HepG2 (cell line): ENCODE results near the gene KAZN. TPM values are rescaled to one million over a fixed set of nuclear protein-coding genes. Genes with fewer than 3 reads are reported as not detected.

Experiments
- ATAC-seq: fragments of 200-7000 bp; cut with Tn5 transposase; 3 replicates; pipeline ENCODE4 v1.9.1; 2020; ENCODE audit warnings: mild to moderate bottlenecking, moderate library complexity
- BruUV-seq: library from RNA; stranded (reverse); fragments of 400-500 nt; replicated peaks from 2 replicates; lab custom pipeline; 2021; lab: Mats Ljungman, UMichigan
- CTCF ChIA-PET: fragments of 300-600 bp; formaldehyde crosslinking; extraction: SDS; loops from one replicate; lab custom pipeline; 2021; ENCODE audit warnings: low total read pairs, inconsistent platforms, low intra/inter-chr PET ratio; lab: Yijun Ruan, JAX
- POLR2A ChIA-PET: fragments of 350-600 bp; sonication (Branson Sonifier 250); formaldehyde crosslinking; loops from one replicate; lab custom pipeline; 2020; ENCODE audit warnings: antibody characterized with exemption, inconsistent platforms; lab: Yijun Ruan, JAX
- DNase-seq: peaks from one replicate; pipeline ENCODE4 v3.0.0-alpha.2; 2015; ENCODE audit warnings: low spot score
- FAIRE-seq: peaks from 3 replicates; lab custom pipeline; 2011; peaks lifted over from hg19 to GRCh38; lab: Jason Lieb, UNC
- H2AFZ ChIP-seq: one replicate; pipeline ENCODE4 v1.6.1; 2011; ENCODE audit warnings: low read length, inconsistent platforms
- H3K27ac ChIP-seq: fragments of 300-600 bp; 3 replicates; pipeline ENCODE4 v1.8.0; 2011; ENCODE audit warnings: mixed run types, mild to moderate bottlenecking, mixed read lengths, low read length, inconsistent platforms; ENCODE audit not compliant: insufficient read depth; ENCODE audit errors: extremely low read length
- H3K27me3 ChIP-seq, 2 experiments: fragments of 200-600 bp in 1 of 2; 2 replicates in 1 of 2; 3 replicates in 1 of 2; pipeline versions ENCODE4 v1.6.0 to v1.8.0; 2011; ENCODE audit warnings: low read length in 2 of 2, mild to moderate bottlenecking in 2 of 2, moderate library complexity in 2 of 2, inconsistent platforms in 1 of 2; ENCODE audit not compliant: insufficient read depth in 2 of 2, control insufficient read depth in 1 of 2
- H3K36me3 ChIP-seq, 2 experiments: fragments of 200-600 bp in 1 of 2; replicated peaks in 1 of 2; 2 replicates in 1 of 2; 3 replicates in 1 of 2; pipeline versions ENCODE4 v1.5.1 to v1.8.0; 2011; ENCODE audit warnings: low read length in 2 of 2, inconsistent platforms in 1 of 2; ENCODE audit not compliant: insufficient read depth in 2 of 2, control insufficient read depth in 1 of 2
- H3K4me1 ChIP-seq: 2 replicates; pipeline ENCODE4 v1.5.1; 2012; ENCODE audit warnings: low read length, inconsistent platforms; ENCODE audit not compliant: insufficient read depth
- H3K4me2 ChIP-seq: 2 replicates; pipeline ENCODE4 v1.6.0; 2011; ENCODE audit warnings: low read depth, low read length, inconsistent platforms
- H3K4me3 ChIP-seq, 3 experiments: fragments of 200-600 bp in 1 of 3; sonication (generic), shearing (Covaris generic) in 1 of 3; replicated peaks in 1 of 3; 2 replicates each; pipeline ENCODE4 v1.5.1; 2011 to 2016; ENCODE audit warnings: low read length in 3 of 3, inconsistent platforms in 2 of 3, low read depth in 2 of 3, mild to moderate bottlenecking in 2 of 3, control low read depth in 1 of 3, mixed read lengths in 1 of 3; ENCODE audit not compliant: insufficient read depth in 1 of 3
- H3K79me2 ChIP-seq: one replicate; pipeline ENCODE4 v1.6.1; 2011; ENCODE audit warnings: low read length, inconsistent platforms; ENCODE audit not compliant: insufficient read depth
- H3K9ac ChIP-seq: 2 replicates; pipeline ENCODE4 v1.6.0; 2011; ENCODE audit warnings: mild to moderate bottlenecking, low read depth, low read length, inconsistent platforms; ENCODE audit not compliant: insufficient read depth
- H3K9me3 ChIP-seq: 2 replicates; pipeline ENCODE4 v1.5.1; 2012; ENCODE audit warnings: mild to moderate bottlenecking, low read length
- H4K20me1 ChIP-seq: 2 replicates; pipeline ENCODE4 v1.6.0; 2011; ENCODE audit warnings: inconsistent platforms, mild to moderate bottlenecking, low read length, moderate library complexity; ENCODE audit not compliant: insufficient read depth
- ARID4A ChIP-seq: sonication (generic); formaldehyde crosslinking; IDR thresholded peaks from 2 replicates; pipeline ENCODE4 v1.5.0; 2020; ENCODE audit warnings: mild to moderate bottlenecking, missing genetic modification reagents, borderline replicate concordance
- CBFB ChIP-seq: sonication (generic); formaldehyde crosslinking; IDR thresholded peaks from 2 replicates; pipeline ENCODE4 v1.4.0; 2020; ENCODE audit warnings: missing genetic modification reagents
- FOXP1 ChIP-seq, 2 experiments: fragments of 450-650 bp in 1 of 2; IDR thresholded peaks; 2 replicates each; pipeline ENCODE4 v1.6.1; 2017 to 2018; ENCODE audit warnings: antibody characterized with exemption in 1 of 2
- HDAC6 ChIP-seq: fragments of 200-600 bp; sonication (generic); IDR thresholded peaks from 2 replicates; pipeline ENCODE4 v1.7.0; 2017; ENCODE audit warnings: mild to moderate bottlenecking, antibody characterized with exemption, low read length, low read depth
- ISL2 ChIP-seq: sonication (generic); formaldehyde crosslinking; IDR thresholded peaks from 2 replicates; pipeline ENCODE4 v1.5.0; 2020; ENCODE audit warnings: missing genetic modification reagents
- SMC3 ChIP-seq: IDR thresholded peaks from 2 replicates; pipeline ENCODE4 v1.6.1; 2011; ENCODE audit warnings: low read length, improper control_type of control experiment
- SNAI1 ChIP-seq: sonication (generic); formaldehyde crosslinking; IDR thresholded peaks from 2 replicates; pipeline ENCODE4 v1.5.0; 2020; ENCODE audit warnings: mild to moderate bottlenecking, missing genetic modification reagents, borderline replicate concordance
- STAG1 ChIP-seq: sonication (generic); formaldehyde crosslinking; IDR thresholded peaks from 2 replicates; pipeline ENCODE4 v1.4.0; 2020; ENCODE audit warnings: missing genetic modification reagents
- TBX2 ChIP-seq: sonication (generic); formaldehyde crosslinking; IDR thresholded peaks from 2 replicates; pipeline ENCODE4 v1.5.0; 2020; ENCODE audit warnings: missing genetic modification reagents, mild to moderate bottlenecking, borderline replicate concordance
- ZBTB33 ChIP-seq: sonication (generic); formaldehyde crosslinking; IDR thresholded peaks from 2 replicates; pipeline ENCODE4 v1.4.0; 2020; ENCODE audit warnings: missing genetic modification reagents
- ZNF256 ChIP-seq: sonication (generic); formaldehyde crosslinking; conservative IDR thresholded peaks from 2 replicates; pipeline ENCODE4 v1.4.0; 2020; ENCODE audit warnings: missing genetic modification reagents
- ZNF263 ChIP-seq: sonication (generic); formaldehyde crosslinking; IDR thresholded peaks from 2 replicates; pipeline ENCODE4 v1.4.0; 2020; ENCODE audit warnings: missing genetic modification reagents
- ZNF335 ChIP-seq: sonication (generic); formaldehyde crosslinking; IDR thresholded peaks from 2 replicates; pipeline ENCODE4 v1.4.0; 2020; ENCODE audit warnings: missing genetic modification reagents
- ZNF501 ChIP-seq: sonication (generic); formaldehyde crosslinking; IDR thresholded peaks from 2 replicates; pipeline ENCODE4 v1.5.1; 2020; ENCODE audit warnings: mild to moderate bottlenecking, moderate library complexity, missing genetic modification reagents
- ZNF570 ChIP-seq: sonication (generic); formaldehyde crosslinking; IDR thresholded peaks from 2 replicates; pipeline ENCODE4 v1.4.0; 2020; ENCODE audit warnings: mild to moderate bottlenecking, missing genetic modification reagents, borderline replicate concordance
- ZXDC ChIP-seq: sonication (generic); formaldehyde crosslinking; IDR thresholded peaks from 2 replicates; pipeline ENCODE4 v1.5.0; 2020; ENCODE audit warnings: mild to moderate bottlenecking, missing genetic modification reagents
- WGBS: methylation state at CpG from one replicate; pipeline ENCODE4 v1.1.6; 2017; ENCODE audit warnings: low lambda C conversion rate; 5-methylcytosine and 5-hydroxymethylcytosine counted together
- in situ Hi-C: cut with HindIII; loops from 2 replicates; pipeline ENCODE4 v1.10.0; 2017; ENCODE audit warnings: low pct_unique_long_range_greater_than_20kb; ENCODE audit not compliant: extremely low pct_ligation_motif_present
- intact Hi-C: fragments of 100-400 bp; cut with micrococcal nuclease; formaldehyde crosslinking; loops from one replicate; pipeline ENCODE4 v1.10.0; 2022; ENCODE audit not compliant: unreplicated experiment
- polyA plus RNA-seq, 8 experiments: library from polyadenylated mRNA; depleted of rRNA in 3 of 8; stranded (reverse) in 7 of 8; unstranded in 1 of 8; fragments of >200 nt; fragmentation: Illumina TruSeq in 4 of 8; extraction: Trizol in 4 of 8; gene quantifications; 2 replicates each; pipeline versions ENCODE4 v1.2.1 to v1.2.3, GENCODE V29; 2011 to 2016; ENCODE audit warnings: low read depth in 4 of 8, missing spikeins in 1 of 8, mixed read lengths in 1 of 8; ENCODE audit not compliant: insufficient read depth in 1 of 8
- total RNA-seq, 5 experiments: library from RNA; depleted of rRNA; stranded (reverse); fragments of >200 nt; fragmentation: Illumina TruSeq; extraction: Trizol; gene quantifications; 2 replicates each; pipeline ENCODE4 v1.2.3, GENCODE V29; 2016; ENCODE audit warnings: low read depth in 1 of 5

Gene KAZN
- total and polyA plus RNA-seq, 2 of the 13 experiments (the other 11 are each of a cell fraction or from before 2014, with no cell fraction given) = 10.4 to 13.5 TPM

- Histone ChIP-seq H3K27me3 (no peaks in the 10 kb centered on the region), H3K9ac (no peak overlapping the region), H2AFZ (no peak overlapping the region), H3K36me3 (peaks cover 2% of the 10 kb centered on the region in 2 experiments; a peak in 2 of 5 replicates), H3K27ac (no peak overlapping the region), H4K20me1 (no peaks in the 10 kb centered on the region; the same call in 1 of the 2 replicates), H3K4me3 (no peak overlapping the region), H3K4me2 (no peak overlapping the region), H3K4me1 (peaks cover 57% of the 10 kb centered on the region), H3K79me2 (peaks cover 3% of the 10 kb centered on the region), H3K9me3 (no peaks in the 10 kb centered on the region)
- no peak for FAIRE-seq
- POLR2A ChIA-PET = no interaction called here
- intact Hi-C loops = loop anchor here (1.0 to 2.0 kb wide), 2 partner anchors 103 to 248 kb away; no protein-coding TSS in a partner anchor
- DNase-seq = peak; percentile 56
- 54% methylated on average over 8 of the region's 12 CpGs for WGBS
- in situ Hi-C loops = loop anchor here (25.0 kb wide), 3 partner anchors 115 to 1065 kb away; no protein-coding TSS in a partner anchor
- CTCF ChIA-PET = interaction anchor here (1.0 to 1.9 kb wide), 5 partner anchors 102 to 248 kb away, joined by 3 to 8 read pairs (median 4); no protein-coding TSS in a partner anchor
- BruUV-seq = no TSS peak
- peak; percentile 57 for ATAC-seq
- TF ChIP-seq TBX2 (peak; percentile 40; the same call in 1 of the 2 replicates), SNAI1 (no peak), FOXP1 (IDR thresholded peaks at IDR 0.05) (no peak), FOXP1 (CRISPR knock-in tag; IDR thresholded peaks at IDR 0.05) (peak; percentile 55; the same call in 1 of the 2 replicates), CBFB (CRISPR knock-in tag) (no peak), SMC3 (peak; percentile 85), HDAC6 (no peak), ZNF570 (CRISPR knock-in tag) (no peak), ISL2 (0 out of 2 replicates have a peak, but pooled peaks have one; percentile 18), ZNF335 (CRISPR knock-in tag) (no peak), ZNF263 (CRISPR knock-in tag) (peak; percentile 41; the same call in 1 of the 2 replicates), ZXDC (CRISPR knock-in tag) (no peak), STAG1 (CRISPR knock-in tag) (peak; percentile 82), ZNF501 (CRISPR knock-in tag) (0 out of 2 replicates have a peak, but pooled peaks have one; percentile 18), ZNF256 (CRISPR knock-in tag) (no peak), ARID4A (CRISPR knock-in tag) (peak; percentile 13; the same call in 1 of the 2 replicates), ZBTB33 (CRISPR knock-in tag) (peak; percentile 73)
These were observed 429.1 kb downstream of the KAZN start for GRCh38 chr1:15027515-15027986.
